HG02973 (cell line): Measurements from ENCODE around the gene HDGFL2.
"Not testable (repeated sequence)": the region's sequence is repeated elsewhere in the genome, so short reads cannot be mapped to it uniquely, and the experiment has no call there.

Source experiments
- ATAC-seq: cut with Tn5 transposase; IDR thresholded peaks from one replicate; pipeline ENCODE4 v1.9.1; 2021; ENCODE audit warnings: moderate library complexity; ENCODE audit not compliant: unreplicated experiment

HDGFL2 gene

GRCh38 chr19:4511300-4512054 lies 39.4 kb downstream of the HDGFL2 start:
- ATAC-seq, result no peak

- no peak for ATAC-seq
Measured at GRCh38 chr19:4512070-4512469, 40.0 kb downstream of the HDGFL2 start.

- no peak for ATAC-seq
Measured at GRCh38 chr19:4513248-4513647, 41.2 kb downstream of the HDGFL2 start.

- no peak for ATAC-seq
Measured at GRCh38 chr19:4515732-4516131, 43.6 kb downstream of the HDGFL2 start.

GRCh38 chr19:4516199-4516938 lies 44.3 kb downstream of the HDGFL2 start:
- ATAC-seq, result no peak

GRCh38 chr19:4516939-4517300 lies 44.8 kb downstream of the HDGFL2 start:
- ATAC-seq, result no peak

GRCh38 chr19:4517451-4518057 lies 45.5 kb downstream of the HDGFL2 start:
- ATAC-seq, result no peak

GRCh38 chr19:4518345-4519171 lies 46.5 kb downstream of the HDGFL2 start, which contains the start of gene PLIN4:
TSS of gene PLIN4 (minus strand) at chr19:4518486. CDS start at chr19:4518272, 214 bp downstream.
- ATAC-seq, result no peak

- no peak for ATAC-seq
Measured at GRCh38 chr19:4519172-4519496, 47.0 kb downstream of the HDGFL2 start.

- ATAC-seq, result no peak
Measured at GRCh38 chr19:4519521-4520277, 47.6 kb downstream of the HDGFL2 start.

GRCh38 chr19:4521170-4521887 lies 49.2 kb downstream of the HDGFL2 start:
- no peak for ATAC-seq

- ATAC-seq, result no peak
Measured at GRCh38 chr19:4521888-4522242, 49.8 kb downstream of the HDGFL2 start.

GRCh38 chr19:4522291-4523002 lies 50.4 kb downstream of the HDGFL2 start:
- ATAC-seq, result no peak

- ATAC-seq, result no peak
Measured at GRCh38 chr19:4523306-4524110, 51.4 kb downstream of the HDGFL2 start.

GRCh38 chr19:4524808-4525562 lies 52.9 kb downstream of the HDGFL2 start:
- ATAC-seq, result no peak

- ATAC-seq, result no peak
Measured at GRCh38 chr19:4525563-4526002, 53.5 kb downstream of the HDGFL2 start.

GRCh38 chr19:4527377-4527776 lies 55.3 kb downstream of the HDGFL2 start:
- not testable (repeated sequence) for ATAC-seq

- ATAC-seq, result no peak
Measured at GRCh38 chr19:4528843-4529242, 56.7 kb downstream of the HDGFL2 start.
